UCSD-AML1 (cell line): ENCODE measurements around the gene HEATR5A.
"Not testable (repeated sequence)": the region's sequence is repeated elsewhere in the genome, so short reads cannot be mapped to it uniquely, and the experiment has no call there.

ENCODE experiments used
- DNase-seq: peaks from one replicate; lab custom pipeline; 2025; ENCODE audit not compliant: unreplicated experiment; lab: John Stamatoyannopoulos, UW

Gene HEATR5A

DNA sequence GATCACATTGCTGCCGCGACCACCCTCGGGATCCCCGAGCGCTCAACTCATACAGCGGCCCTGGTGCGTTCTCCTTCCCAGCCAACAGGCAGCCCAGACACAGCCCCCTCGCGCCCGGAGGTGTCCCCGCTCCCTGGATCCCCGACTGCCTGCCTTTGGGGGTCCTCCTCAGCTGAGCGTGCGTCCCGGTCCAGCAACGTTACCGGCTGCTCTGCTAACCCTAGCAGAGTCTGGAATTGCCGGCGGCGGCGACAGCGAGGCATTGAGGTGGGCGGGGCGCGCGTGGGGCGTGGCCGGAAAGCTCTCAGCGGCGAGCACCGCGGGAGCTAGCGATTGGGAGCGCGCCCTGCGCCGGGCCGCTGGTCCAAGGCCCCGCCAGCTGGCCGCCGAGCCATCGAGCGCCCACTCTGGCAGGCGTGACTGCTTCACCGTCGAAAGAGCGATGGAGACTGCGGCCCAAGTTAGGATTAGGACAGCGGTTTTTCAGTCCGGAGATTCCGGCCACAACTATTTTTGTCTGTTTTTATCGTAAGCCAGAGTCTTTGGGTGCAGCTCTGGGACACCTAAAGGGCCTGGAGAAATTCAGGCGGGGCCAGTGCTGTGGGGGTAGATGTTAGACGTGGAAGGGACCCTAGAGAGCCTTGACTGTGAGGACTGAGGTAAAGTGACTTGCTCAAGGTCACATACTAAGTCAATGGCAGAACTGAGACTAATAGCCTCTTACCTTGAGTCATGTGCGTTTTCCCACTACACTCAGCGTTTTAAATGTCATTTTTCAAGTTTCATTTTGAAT, at the start of gene HEATR5A:
TSS of gene HEATR5A (minus strand) at position 232 of the 793 bp plus-strand sequence. CDS start 17,575 bp downstream, outside the sequence.
- peak; percentile 97 for DNase-seq

DNA sequence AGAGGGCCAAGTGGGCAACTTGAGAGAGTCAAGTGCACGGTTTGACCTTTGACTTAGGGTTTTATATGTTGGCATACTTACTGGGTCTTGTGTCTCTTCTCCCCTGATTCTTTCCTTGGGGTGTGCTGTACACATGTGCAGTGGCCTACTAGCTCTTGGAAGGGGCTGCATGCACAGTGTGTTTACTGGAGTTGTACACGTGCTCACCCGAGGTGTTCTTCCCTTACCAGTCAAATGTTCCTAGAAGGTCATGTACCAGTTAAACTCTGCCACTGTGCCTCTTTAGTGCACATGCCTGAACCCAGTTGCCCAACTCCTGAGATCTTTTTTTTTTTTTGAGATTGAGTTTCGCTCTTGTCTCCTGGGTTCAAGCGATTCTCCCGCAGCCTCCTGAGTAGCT, 46.2 kb upstream of the HEATR5A start:
- no peak for DNase-seq

DNA sequence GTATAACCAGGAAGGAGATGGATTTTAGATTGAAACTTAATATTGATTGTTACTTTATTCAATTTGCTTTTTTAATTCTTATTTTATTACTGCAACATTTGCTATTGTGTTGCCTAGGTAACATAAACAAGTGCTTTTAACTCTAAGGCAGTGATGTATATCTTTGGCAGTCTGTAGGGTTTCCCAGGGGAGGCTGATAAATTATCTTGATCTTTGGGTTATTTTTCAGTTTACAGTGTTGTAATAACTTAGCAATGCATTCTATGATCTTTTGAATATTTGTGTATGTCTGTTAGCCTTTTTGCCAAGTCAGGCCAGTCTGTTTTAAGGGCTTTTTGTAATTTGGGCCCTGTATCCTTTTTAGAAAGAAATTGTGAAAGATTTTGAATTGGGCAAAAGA, 44.8 kb upstream of the HEATR5A start:
- no peak for DNase-seq

DNA sequence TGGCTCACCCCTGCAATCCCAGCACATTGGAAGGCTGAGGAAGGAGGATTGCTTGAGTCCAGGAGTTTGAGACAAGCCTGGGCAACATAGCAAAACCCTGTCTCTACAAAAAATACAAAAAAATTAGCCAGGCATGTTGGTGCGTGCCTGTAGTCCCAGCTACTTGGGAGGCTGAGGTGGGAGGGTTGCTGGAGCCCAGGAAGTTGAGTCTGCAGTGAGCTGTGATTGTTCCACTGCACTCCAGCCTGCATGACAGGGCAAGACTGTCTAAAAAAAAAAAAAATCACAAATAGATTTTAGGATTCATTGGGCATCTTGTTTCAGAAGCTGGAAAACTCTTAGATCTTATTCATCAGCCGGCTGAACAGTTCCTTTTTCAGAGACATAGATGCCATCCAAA, 42.1 kb upstream of the HEATR5A start:
- not testable (repeated sequence) for DNase-seq

DNA sequence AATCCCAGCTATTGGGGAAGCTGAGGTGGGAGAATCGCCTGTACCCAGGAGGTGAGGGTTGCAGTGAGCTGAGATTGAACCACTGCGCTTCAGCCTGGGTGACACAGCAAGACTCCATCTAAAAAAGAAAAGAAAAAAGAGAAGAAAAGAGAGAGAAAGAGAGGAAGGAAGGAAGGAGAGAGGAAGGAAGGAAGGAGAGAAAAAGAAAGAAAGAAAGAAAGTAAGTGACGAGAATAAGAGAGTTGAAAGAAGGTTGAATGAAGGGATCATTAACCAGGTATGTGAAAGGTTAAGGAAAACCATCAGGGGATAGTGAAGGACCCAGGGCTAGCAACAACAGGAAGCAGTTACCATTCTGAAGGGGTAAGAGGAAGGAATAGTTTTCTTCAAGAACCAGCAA, 41.2 kb upstream of the HEATR5A start:
- no peak for DNase-seq

DNA sequence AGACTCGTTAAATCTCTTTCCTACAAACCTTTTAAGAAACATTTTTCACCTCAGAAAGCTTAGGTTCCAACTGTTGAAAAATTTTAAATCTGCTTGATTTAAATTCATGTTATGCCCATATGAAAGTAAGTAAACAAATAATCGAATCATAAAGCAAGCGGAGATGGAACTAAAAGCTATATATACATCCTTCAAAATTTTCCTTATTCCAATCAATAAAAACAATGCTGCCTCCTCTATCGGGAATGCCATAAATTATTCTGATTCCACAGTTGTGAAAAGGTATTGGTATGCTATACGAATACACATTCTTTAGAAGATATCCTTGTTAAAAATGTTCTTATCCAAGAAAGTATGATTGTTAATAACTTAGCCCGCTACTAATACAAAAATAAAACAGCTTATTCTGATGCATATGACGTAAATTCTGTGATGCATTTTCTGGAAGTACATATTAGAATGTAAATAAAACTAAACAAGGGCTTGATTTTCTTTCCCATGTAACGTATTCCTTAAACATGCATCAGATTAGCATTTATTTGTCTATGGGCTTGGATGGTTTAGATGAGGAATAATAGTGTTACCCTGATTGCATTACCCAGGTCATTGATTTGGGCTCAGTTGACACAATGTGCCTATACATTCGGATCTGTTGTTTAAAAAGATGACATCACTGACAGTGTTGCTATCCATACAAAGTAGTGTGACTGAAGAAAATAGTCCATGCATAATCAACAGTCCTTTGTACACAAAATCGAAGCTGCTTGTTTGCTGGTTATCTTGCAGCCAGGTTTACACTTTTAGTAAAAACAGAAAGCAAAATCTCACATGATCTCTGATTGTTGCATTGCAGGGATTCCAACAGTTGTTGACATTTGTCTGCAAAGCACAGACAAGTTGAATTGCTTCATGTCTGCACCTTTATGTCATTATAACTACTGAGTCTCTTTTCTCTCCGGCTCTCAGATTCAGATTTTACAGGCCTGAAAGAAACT, 37.6 kb upstream of the HEATR5A start:
- no peak for DNase-seq

DNA sequence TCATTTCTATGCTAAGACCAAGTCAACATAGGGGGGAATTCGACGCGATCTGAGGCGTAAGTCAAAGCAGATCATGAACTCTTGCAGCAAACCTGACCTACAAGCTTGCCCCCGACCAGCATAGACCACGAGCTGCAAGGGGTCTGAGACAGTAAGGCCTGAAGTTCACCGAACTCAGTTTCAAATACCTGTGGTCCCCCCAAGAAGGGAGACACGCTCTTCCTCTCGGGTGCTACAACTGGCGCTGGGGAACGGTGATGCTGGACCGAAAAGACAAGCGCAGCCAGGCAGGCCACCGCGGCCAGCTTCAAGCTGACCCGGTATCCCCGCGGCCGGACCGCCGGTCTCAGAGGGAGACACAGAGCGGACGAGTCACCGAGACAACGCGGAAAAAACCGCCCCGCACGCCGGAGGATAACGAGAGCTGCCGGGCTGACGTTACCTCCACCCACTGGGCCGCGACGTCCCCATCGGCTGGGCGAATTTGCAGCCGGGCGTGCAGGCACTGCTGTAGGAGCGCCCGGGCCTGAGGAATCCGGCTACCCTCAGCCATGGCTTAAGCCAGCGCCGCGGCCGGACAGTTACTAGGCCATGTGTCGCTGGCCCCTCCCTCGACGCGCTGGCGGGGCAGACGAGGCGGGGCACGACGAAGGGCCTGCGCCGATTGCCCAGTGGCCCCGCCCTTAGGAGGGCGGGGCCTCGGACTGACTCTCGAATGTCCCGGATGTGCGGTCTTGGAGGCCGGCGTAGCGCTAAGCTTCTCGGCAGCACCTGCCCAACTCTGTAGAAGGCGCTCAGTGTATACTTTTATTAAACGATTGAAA, 36.7 kb upstream of the HEATR5A start, which contains the start of gene DTD2:
TSS of gene DTD2 (minus strand) at position 666 of the 824 bp plus-strand sequence. CDS start at position 553, 113 bp downstream.
- DNase-seq: peak; percentile 96

DNA sequence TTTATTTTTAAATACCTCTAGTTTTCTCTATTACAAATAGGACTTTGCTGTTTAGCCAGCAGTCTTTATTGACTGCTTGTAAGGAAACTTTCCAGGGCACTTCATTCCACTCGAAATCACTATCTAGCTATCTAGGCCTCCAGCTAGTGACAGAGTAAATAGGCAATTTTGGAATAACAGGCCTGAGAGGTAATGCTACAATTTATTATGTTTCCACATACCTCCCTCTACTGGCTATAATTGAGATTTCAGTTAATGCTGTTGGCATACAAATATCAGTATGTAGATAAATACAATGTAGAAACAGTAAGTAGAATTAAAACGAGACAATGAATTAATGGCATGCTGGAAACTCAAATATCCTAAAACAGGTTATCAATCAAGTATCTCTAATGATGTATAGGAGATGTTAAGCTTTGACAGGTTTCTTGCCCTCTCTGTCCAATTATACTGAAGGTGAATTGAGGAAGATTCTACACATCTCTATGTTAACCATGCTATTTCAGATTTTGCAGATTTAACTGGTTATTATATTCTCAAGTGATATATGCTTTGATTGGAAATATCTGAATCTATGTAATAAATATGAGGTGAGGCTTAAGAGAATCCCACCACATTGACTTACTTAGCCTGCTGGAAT, 29.7 kb upstream of the HEATR5A start:
- DNase-seq: no peak

DNA sequence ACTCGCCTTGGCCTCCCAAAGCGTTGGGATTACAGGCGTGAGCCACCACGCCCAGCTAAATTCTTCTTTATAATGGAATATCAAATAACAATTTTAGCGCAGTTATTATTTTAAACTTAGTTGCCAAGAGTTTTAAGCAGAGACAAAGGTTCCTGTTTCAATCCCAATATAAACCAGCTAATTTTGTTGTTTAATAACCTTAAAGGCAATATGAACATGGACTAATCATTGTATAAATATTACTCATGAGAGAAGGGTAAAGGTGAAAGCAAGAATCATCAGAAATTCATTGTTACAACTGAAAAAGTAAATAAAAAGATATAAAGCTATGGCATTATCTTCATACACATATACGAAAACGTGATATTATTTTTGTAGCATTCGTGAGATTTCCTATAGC, 28.8 kb upstream of the HEATR5A start:
- no peak for DNase-seq

DNA sequence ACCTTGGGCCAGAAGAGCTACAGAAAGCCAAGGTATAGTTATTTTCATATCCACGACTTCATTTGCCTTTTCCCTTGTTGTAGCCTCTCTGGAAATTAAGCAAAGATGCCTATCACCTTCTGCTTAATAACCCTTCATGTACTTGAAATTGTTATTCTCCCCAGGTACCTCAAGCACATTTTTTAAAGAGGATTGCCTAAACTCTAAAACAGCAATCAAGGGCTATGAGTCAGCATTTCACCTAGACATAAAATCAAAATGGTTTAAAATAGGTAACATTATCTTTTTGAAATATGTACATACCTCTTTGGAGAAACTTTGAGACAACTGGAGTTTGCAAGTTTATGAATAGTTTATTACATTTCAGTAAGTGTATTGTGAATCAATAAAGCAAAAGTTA, 25.4 kb upstream of the HEATR5A start:
- no peak for DNase-seq

DNA sequence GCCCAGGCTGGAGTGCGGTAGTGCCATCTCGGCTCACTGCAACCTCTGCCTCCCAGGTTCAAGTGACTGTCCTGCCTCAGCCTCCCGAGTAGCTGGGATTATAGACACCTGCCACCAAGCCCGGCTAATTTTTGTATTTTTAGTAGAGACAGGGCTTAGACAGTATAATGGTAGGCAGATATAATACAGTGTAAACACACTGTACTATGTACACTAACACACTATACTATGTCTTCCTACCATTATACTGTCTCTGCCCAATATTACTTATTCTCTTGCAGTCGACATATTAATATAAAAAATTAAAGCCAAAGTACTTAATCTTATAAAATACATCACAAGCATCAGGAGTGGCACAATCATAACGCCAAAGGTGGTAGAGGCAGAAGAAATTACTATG, 21.9 kb upstream of the HEATR5A start:
- DNase-seq: no peak

DNA sequence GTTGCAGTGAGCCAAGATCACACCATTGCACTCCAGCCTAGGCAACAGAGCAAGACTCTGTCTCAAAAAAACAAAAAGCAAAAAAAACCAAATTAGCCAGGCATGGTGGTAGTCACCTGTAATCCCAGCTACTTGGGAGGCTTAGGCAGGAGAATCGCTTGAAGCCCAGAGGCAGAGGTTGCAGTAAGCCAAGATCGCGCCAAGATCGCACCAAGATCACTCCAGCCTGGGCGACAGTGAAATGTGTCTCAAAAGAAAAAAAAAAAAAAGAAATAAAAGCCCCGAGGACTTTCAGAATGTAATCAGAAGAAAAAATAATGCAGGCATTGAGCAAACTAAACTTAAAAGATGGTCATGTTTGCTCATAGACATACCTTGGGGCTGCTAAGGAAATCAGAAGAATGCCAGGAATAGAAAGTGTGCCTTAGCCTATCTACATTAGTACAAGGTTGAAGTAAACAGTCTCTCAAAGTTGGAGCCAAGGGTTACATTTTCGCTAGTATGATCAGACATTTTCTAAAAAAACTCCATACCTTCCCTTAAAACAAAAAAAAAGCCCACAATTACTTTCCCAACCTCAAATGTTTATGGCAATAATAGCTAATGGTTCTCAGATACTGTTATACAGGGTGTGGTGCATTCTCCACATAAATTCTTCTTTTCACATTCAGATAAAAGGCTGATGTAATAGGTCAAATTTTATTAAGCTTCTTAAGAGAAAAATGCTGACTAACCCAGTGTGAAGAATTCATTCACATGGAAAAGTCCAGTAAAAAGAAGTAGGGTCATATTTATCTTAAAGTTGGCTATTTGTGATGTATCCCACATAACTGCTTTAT, 21.1 kb upstream of the HEATR5A start:
- DNase-seq: no peak

DNA sequence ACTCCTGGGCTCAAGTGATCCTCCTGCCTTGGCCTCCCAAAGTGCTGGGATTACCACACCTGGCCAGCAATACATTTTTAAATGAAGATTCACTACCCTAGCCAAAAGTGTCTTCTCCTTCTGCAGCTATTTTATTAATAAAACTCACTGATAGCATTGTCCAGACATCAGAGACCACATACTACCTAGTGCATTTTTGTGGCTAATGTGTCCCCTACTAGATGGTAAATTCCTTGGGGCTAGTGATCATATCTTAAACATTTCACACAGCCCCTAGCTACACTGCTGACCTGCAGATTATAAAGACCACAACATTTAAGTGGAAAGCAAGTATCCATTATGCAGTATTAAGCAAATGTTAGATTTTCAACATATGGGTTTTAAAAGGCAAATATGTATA, 19.9 kb upstream of the HEATR5A start:
- DNase-seq: no peak

DNA sequence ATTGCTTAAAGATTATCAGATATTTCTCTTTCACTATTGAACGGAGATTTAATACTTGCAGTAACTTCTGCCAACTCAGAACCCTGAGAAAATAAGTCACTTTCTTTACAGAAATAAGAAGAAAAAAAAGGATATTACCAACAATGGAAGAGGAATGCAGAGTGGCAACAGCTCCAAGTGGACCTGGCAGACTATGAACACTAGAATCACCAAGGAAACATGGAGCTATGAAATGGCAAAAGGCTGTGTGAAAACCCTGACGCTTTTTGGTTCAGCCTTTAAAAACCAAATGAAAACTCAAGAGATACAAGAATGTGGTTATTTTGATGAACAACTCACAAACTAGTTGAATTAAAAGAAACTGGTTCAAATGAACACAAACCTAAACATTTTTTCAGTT, 19.2 kb upstream of the HEATR5A start:
- no peak for DNase-seq

DNA sequence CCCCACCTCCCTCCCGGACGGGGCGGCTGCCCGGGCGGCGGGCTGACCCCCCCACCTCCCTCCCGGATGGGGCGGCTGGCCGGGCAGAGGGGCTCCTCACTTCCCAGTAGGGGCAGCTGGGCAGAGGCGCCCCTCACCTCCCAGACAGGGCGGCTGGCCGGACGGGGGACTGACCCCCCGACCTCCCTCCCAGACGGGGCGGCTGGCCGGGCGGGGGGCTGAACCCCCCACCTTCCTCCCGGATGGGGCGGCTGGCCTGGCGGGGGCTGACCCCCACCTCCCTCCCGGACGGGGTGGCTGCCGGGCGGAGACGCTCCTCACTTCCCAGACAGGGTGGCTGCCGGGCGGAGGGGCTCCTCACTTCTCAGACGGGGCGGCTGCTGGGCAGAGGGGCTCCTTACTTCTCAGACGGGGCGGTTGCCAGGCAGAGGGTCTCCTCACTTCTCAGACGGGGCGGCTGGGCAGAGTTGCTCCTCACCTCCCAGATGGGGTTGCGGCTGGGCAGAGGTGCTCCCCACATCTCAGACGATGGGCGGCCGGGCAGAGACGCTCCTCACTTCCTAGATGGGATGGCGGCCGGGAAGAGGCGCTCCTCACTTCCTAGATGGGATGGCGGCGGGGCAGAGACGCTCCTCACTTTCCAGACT, 16.8 kb upstream of the HEATR5A start:
- DNase-seq: not testable (repeated sequence)

DNA sequence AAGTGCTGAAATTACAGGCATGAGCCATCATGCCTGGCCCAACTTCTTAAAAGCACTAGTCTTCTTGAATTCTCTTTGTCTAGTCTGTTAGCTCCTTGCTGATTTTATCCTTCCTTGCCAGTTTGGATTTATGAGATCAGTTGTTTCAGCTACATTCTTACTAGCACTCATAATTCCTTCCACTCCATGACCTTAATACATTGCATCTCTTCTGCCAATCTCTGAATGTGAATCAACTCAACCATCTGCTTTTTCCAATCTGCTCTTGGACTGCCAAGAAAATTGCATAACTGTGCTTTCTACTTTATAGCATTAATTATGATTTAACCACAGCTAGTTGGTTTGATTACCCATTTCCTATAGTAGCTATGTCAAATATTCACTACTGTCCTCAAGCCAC, 14.9 kb upstream of the HEATR5A start:
- DNase-seq: no peak

DNA sequence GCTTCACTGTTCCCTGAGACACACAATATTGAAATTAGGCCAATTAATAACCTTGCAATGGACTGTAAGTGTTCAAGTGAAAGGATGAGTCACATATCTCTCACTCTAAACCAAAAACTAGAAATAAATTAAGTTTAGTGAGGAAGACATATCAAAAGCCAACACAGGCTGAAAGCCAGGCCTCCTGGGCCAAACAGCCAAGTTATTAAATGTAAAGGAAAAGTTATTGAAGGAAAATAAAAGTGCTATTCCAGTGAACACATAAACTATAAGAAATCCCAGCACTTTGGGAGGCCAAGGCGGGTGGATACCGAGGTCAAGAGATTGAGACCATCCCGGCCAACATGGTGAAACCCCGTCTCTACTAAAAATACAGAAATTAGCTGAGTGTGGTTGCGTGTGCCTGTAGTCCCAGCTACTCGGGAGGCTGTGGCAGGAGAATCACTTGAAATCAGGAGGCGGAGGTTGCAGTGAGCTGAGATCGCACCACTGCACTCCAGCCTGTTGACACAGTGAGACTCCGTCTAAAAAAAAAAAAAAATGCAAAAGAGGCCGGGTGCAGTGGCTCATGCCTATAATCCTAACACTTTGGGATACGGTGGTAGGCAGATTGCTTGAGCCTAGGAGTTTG, 10.4 kb upstream of the HEATR5A start:
- no peak for DNase-seq

DNA sequence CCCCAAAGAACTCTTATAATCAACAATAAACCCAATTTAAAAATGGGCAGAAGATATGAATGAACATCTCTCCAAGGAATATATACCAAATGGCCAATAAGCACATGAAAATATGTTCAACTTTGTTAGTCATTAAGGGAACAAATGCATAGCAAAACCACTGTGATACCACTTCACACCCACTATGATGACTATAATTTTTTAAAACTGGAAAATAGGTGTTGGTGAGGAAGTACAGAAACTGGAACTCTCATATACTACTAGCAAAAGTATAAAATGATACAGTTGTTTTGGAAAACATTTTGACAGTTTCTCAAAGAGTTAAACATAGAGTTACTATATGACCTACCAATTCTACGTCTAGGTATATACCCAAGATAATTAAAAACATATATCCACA, 9.4 kb upstream of the HEATR5A start:
- no peak for DNase-seq

DNA sequence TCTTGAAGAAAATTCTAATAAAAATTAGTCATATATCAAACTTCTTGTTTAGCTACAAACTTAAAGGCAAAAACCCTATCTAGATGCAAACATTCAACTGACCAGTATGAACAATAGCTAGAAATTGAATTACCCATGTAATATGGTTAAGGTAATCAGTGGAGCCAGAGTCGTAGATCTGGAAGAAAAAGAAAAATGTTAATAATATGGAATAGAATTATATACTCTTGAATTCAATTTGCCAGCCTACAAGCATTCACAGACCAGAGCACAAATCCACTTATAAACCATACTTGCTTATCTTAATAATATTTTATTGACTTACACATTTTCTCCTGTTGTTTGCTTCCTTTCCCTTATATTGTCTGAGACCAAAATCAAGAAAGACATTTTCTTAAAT, 7.7 kb upstream of the HEATR5A start:
- no peak for DNase-seq
